Heart right ventricle (tissue), 16 donors: ENCODE data around the gene P4HA3. TPM values are rescaled to one million over a fixed set of nuclear protein-coding genes. Genes with fewer than 3 reads are reported as not detected.

ENCODE experiments used
- ATAC-seq, 8 donors: fragments of 200-7000 bp; cut with Tn5 transposase; one replicate each; pipeline ENCODE4 v1.9.1; 2020; ENCODE audit warnings: mild to moderate bottlenecking in 8 of 8, moderate library complexity in 8 of 8, moderate number of reproducible peaks in 1 of 8
- DNase-seq, 2 donors: peaks; one replicate each; pipeline ENCODE4 v3.0.0-alpha.2; 2020
- H3K27ac ChIP-seq, 10 donors: fragments of 200-600 bp; sonication (generic) in 2 of 10; one replicate each; pipeline versions ENCODE4 v1.5.0 to v1.8.0; 2020 to 2022; ENCODE audit warnings: mild to moderate bottlenecking in 3 of 10
- H3K27me3 ChIP-seq, 7 donors: fragments of 200-600 bp; one replicate each; pipeline ENCODE4 v1.8.0; 2021 to 2022; ENCODE audit warnings: mild to moderate bottlenecking in 2 of 7
- H3K36me3 ChIP-seq, 9 donors: fragments of 200-600 bp; sonication (generic) in 1 of 9; one replicate each; pipeline versions ENCODE4 v1.5.0 to v1.8.0; 2020 to 2022; ENCODE audit warnings: mild to moderate bottlenecking in 2 of 9
- H3K4me1 ChIP-seq, 9 donors: fragments of 200-600 bp; sonication (generic) in 1 of 9; one replicate each; pipeline versions ENCODE4 v1.5.0 to v1.8.0; 2020 to 2022; ENCODE audit warnings: mild to moderate bottlenecking in 4 of 9
- H3K4me3 ChIP-seq, 10 donors: fragments of 200-600 bp; sonication (generic) in 2 of 10; one replicate each; pipeline versions ENCODE4 v1.5.0 to v1.8.0; 2020 to 2022; ENCODE audit warnings: mild to moderate bottlenecking in 7 of 10, moderate library complexity in 2 of 10
- H3K9me3 ChIP-seq, 11 donors: fragments of 200-600 bp in 10 of 11; sonication (generic) in 2 of 11; one replicate each; pipeline versions ENCODE4 v1.5.0 to v1.8.0; 2013 to 2022; ENCODE audit warnings: mild to moderate bottlenecking in 2 of 11, control low read depth in 1 of 11, moderate library complexity in 1 of 11
- WGBS, 2 donors: extraction: QIAGEN DNeasy Blood & Tissue Kit; methylation state at CpG; one replicate each; pipeline ENCODE4 v1.1.7; 2013; ENCODE audit warnings: inconsistent platforms in 1 of 2; 5-methylcytosine and 5-hydroxymethylcytosine counted together
- intact Hi-C, 10 donors: fragments of 100-400 bp; cut with DNase I; formaldehyde crosslinking; loops; one replicate each; pipeline versions ENCODE4 v1.11.1 to v1.14.2; 2022
- polyA plus RNA-seq, 2 donors: library from polyadenylated mRNA; stranded (reverse); fragments of 200-250 nt; gene quantifications; one replicate each; pipeline ENCODE4 v1.2.3, GENCODE V29; 2013
- total RNA-seq, 10 donors: library from RNA; stranded (reverse); fragmentation: NEBNext Ultra II Directional in 3 of 10; extraction: Animal tissue kit (Norgen Biotek cat#: 25700) in 3 of 10; gene quantifications; one replicate each; pipeline versions ENCODE4 v1.2.1 to v1.2.4, GENCODE V29; 2021 to 2023
- TF ChIP-seq, protein P1 (sequence below), 9 donors: fragments of 200-600 bp; sonication (generic) in 2 of 9; IDR thresholded peaks; one replicate each; pipeline versions ENCODE4 v1.5.0 to v1.8.0; 2021 to 2022; ENCODE audit warnings: antibody characterized with exemption in 9 of 9, mild to moderate bottlenecking in 5 of 9, moderate library complexity in 1 of 9
- donor health status: Arrhythmogenic right ventricular cardiomyopathy.
- donor health status: ischemic (EF 13 %, LVEDD 7.1; RV severe dilation, severe dysfunction).
- donor health status: healthy with polysubstance abuse.
- donor health status: DM: no; HTN: yes; CAD: no.
- donor health status: DM: no; HTN: no; CAD: no.
- donor health status: ischemic (EF 25% LVEDD 6.9; RV normal size, moderate dysfunction).
- donor health status: ischemic (EF 25% LVEDD 5.7; RV mildly dilated, moderate dysfunction).
- donor health status: healthy.
- donor health status: DM: yes; HTN: yes; CAD: no.
- donor health status: Ischemic cardiomyopathy.
- donor health status: ischemic (EF 35%, LVEDD 5.7; RV mildly dilated, moderate dysfunction).
- donor health status: nonischemic (EF 11% LVEDD 7.7; RV severe dilation, severe dysfunction).
- donor health status: DM: yes; HTN: yes; CAD: no.
- donor health status: PGD.
- donor health status: ischemic (EF 29% LVEDD 5.4; RV normal size, mild dysfunction).
- donor health status: nonischemic (EF 23%, LVEDD 6.1; RV moderate dilation, normal function).

The P4HA3 gene
- total and polyA plus RNA-seq, 12 donors, result 0.13 to 0.76 (median 0.30) TPM; not detected in 6

DNA sequence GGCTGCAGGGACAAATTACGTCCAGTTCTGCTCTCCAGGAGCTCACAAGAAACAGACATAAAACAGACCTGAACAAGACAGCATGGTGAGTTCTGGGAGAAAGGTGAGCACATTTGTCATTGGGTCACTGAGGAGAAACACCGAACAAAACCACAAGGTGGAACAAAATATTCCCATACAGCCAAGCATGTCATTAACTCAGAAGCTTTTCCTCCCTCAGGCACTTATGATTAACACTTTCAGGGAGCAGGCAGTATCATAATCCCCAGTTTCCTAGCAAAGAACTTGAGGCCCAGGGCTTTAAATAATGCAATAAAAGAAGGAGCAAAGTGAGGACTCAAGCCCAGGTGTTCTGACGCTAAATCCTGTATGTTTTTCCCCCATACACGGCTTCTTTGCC lies 43.0 kb downstream of the P4HA3 start:
- intact Hi-C loops, result no loop called here
- 84 to 91% methylated on average over 4 of the region's 4 CpGs for WGBS, 2 donors

DNA sequence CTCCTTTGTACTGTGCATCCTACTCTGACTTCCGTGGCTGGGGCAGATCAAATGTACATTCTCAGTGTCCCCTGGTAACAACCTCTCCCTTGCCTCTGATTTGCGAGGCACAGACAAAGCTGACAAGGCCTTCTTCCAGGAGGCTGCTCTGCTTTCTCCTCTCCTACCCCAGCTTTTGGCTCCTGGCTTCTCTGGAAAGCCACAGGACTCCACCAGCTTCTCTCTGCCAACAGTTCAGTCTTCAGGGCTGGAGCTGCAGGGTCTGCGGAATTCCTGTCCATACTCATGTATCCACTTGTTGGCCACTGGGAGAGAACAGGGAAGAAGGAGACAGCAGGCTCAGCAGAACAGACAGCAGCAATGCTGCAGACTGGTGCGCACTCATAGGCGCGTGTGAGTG lies 44.4 kb downstream of the P4HA3 start:
- Histone ChIP-seq H3K4me1 (no peaks in the 10 kb centered on the region), H3K9me3 (no peaks in the 10 kb centered on the region), H3K27ac (no peak overlapping the region), H3K4me3 (no peak overlapping the region), H3K27me3 (peaks cover 0 to 6% (median 0%) of the 10 kb centered on the region in 7 donors), H3K36me3 (no peaks in the 10 kb centered on the region)
- TF ChIP-seq, protein P1, sequence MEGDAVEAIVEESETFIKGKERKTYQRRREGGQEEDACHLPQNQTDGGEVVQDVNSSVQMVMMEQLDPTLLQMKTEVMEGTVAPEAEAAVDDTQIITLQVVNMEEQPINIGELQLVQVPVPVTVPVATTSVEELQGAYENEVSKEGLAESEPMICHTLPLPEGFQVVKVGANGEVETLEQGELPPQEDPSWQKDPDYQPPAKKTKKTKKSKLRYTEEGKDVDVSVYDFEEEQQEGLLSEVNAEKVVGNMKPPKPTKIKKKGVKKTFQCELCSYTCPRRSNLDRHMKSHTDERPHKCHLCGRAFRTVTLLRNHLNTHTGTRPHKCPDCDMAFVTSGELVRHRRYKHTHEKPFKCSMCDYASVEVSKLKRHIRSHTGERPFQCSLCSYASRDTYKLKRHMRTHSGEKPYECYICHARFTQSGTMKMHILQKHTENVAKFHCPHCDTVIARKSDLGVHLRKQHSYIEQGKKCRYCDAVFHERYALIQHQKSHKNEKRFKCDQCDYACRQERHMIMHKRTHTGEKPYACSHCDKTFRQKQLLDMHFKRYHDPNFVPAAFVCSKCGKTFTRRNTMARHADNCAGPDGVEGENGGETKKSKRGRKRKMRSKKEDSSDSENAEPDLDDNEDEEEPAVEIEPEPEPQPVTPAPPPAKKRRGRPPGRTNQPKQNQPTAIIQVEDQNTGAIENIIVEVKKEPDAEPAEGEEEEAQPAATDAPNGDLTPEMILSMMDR (IDR thresholded peaks at IDR 0.05), result no peak
- no peak for DNase-seq
- intact Hi-C loops, result no loop called here
- WGBS, 2 donors, result 89 to 90% methylated on average over 6 of the region's 6 CpGs
- ATAC-seq, result no peak

More for the DNA sequence above, 43.0 kb downstream of the P4HA3 start:
- no peaks in the 10 kb centered on the region for H3K4me1 ChIP-seq
- H3K27ac ChIP-seq, result no peak overlapping the region
- TF ChIP-seq, protein P1 (IDR thresholded peaks at IDR 0.05), result no peak
- no peak overlapping the region for H3K4me3 ChIP-seq
- ATAC-seq (no peak), DNase-seq (no peak)
- no peaks in the 10 kb centered on the region for H3K36me3 ChIP-seq
- no peaks in the 10 kb centered on the region for H3K9me3 ChIP-seq
- peaks cover 0 to 5% (median 0%) of the 10 kb centered on the region in 7 donors for H3K27me3 ChIP-seq

GRCh38 chr11:74265256-74265655 lies 46.2 kb downstream of the P4HA3 start:
- 100% methylated on average over 1 of the region's 1 CpG for WGBS, 2 donors
- Histone ChIP-seq H3K4me1 (no peaks in the 10 kb centered on the region), H3K27me3 (peaks cover 0 to 7% (median 0%) of the 10 kb centered on the region in 7 donors), H3K36me3 (no peaks in the 10 kb centered on the region), H3K4me3 (no peak overlapping the region), H3K27ac (no peak overlapping the region), H3K9me3 (peaks cover 0 to 8% (median 0%) of the 10 kb centered on the region in 11 donors)
- TF ChIP-seq, protein P1 (IDR thresholded peaks at IDR 0.05), result no peak
- intact Hi-C loops, result no loop called here
- no peak for ATAC-seq
- DNase-seq, result no peak

DNA sequence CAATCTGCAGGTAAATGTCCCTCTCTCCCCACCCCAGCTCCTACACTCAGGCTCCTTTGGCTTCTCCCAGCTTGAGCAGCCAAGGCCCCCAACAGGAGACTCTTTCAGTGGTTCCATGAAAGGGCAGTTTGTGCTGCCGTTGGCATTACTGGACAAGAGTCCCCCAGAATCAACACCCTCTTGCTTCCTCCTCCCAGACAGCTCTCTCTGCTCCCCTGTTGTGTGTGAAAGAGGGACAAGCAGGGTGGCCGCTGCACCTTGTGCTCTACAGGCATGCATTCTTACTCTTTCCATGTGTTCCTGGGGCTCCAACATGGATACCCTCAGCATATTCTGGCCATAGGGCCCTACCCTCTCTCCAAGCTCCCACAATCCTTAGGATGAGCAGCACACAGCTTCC lies 48.7 kb downstream of the P4HA3 start:
- Histone ChIP-seq H3K4me3 (no peak overlapping the region), H3K9me3 (peaks cover 0 to 8% (median 0%) of the 10 kb centered on the region in 11 donors), H3K4me1 (peaks cover 0 to 9% (median 0%) of the 10 kb centered on the region in 9 donors), H3K36me3 (no peaks in the 10 kb centered on the region), H3K27me3 (peaks cover 0 to 7% (median 0%) of the 10 kb centered on the region in 7 donors), H3K27ac (no peak overlapping the region)
- ATAC-seq (no peak), DNase-seq (no peak)
- TF ChIP-seq, protein P1 (IDR thresholded peaks at IDR 0.05), result no peak
- intact Hi-C loops, result loop anchor here in 1 of 10 donors (5.0 kb wide), 1 partner anchor 1825 kb away; no protein-coding TSS in a partner anchor
- 95% methylated on average over 2 of the region's 2 CpGs for WGBS, 2 donors
